ENCODE data around the gene ING5. TPM values are rescaled to one million over a fixed set of nuclear protein-coding genes. Genes with fewer than 3 reads are reported as not detected.

Gene ING5
- total RNA-seq, 3 donors from 2014 or later, result 24.6 to 52.3 (median 35.1) TPM

DNA sequence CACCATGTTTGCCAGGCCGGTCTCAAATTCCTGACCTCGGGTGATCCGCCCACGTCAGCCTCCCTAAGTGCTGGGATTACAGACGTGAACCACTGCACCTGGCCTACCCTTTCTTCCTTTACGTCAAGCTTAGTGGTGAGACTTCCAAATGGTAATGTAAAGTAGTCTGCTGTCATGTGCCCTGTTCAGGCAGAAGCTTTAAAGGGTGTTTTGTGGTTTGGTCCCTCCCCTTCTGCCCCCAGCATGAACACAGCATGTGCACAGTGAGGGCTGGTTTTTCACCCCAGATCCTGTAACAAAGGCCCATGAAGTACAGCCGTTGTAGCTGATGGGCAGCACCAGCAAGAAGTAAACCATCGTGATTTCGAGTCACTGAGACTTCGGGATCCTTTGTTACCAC is 12.5 kb upstream of the ING5 start:
- H3K4me3 ChIP-seq, result no peak overlapping the region
- intact Hi-C loops (cut with DNase I, micrococcal nuclease), result no loop called here
- DNase-seq (no peak), ATAC-seq (no peak)
- H3K4me1 ChIP-seq (ENCODE audit: low read depth), result peaks cover 28% of the 10 kb centered on the region
- TF ChIP-seq, protein P1, sequence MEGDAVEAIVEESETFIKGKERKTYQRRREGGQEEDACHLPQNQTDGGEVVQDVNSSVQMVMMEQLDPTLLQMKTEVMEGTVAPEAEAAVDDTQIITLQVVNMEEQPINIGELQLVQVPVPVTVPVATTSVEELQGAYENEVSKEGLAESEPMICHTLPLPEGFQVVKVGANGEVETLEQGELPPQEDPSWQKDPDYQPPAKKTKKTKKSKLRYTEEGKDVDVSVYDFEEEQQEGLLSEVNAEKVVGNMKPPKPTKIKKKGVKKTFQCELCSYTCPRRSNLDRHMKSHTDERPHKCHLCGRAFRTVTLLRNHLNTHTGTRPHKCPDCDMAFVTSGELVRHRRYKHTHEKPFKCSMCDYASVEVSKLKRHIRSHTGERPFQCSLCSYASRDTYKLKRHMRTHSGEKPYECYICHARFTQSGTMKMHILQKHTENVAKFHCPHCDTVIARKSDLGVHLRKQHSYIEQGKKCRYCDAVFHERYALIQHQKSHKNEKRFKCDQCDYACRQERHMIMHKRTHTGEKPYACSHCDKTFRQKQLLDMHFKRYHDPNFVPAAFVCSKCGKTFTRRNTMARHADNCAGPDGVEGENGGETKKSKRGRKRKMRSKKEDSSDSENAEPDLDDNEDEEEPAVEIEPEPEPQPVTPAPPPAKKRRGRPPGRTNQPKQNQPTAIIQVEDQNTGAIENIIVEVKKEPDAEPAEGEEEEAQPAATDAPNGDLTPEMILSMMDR (IDR thresholded peaks at IDR 0.05), result no peak
- no peaks in the 10 kb centered on the region for H3K9me3 ChIP-seq
- peaks cover 3% of the 10 kb centered on the region for H3K36me3 ChIP-seq (ENCODE audit: low read depth)

DNA sequence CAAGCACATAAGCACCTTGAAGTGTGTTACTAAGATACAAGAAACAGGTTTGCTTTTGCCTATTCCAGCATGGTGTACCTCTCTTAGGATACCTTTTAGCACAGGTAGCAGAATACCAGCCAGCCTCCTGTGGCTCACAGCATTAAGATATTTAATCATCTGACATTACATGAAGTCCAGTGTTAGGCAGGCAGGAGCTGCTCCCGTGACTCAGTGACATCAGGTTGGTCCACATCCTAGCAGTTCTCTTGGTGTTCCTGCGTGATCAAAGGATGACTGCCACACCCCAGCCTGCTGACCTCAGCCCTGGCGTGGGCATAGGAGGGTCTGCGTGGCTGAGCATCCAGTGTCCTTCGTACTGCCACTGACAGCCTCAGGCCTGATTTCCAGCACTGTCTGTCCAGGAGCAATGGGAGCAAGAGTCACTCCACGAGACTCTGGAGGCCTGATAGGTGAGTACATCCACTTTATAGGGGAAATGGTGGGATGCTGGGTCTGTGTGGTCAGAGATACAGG is 11.6 kb upstream of the ING5 start:
- no peak for DNase-seq
- ATAC-seq, result no peak
- H3K4me3 ChIP-seq, result no peak overlapping the region
- intact Hi-C loops (cut with DNase I, micrococcal nuclease), result no loop called here
- TF ChIP-seq, protein P1 (IDR thresholded peaks at IDR 0.05), result no peak
- peaks cover 28% of the 10 kb centered on the region for H3K4me1 ChIP-seq (ENCODE audit: low read depth)
- H3K9me3 ChIP-seq, result no peaks in the 10 kb centered on the region
- H3K36me3 ChIP-seq (ENCODE audit: low read depth), result peaks cover 3% of the 10 kb centered on the region

DNA sequence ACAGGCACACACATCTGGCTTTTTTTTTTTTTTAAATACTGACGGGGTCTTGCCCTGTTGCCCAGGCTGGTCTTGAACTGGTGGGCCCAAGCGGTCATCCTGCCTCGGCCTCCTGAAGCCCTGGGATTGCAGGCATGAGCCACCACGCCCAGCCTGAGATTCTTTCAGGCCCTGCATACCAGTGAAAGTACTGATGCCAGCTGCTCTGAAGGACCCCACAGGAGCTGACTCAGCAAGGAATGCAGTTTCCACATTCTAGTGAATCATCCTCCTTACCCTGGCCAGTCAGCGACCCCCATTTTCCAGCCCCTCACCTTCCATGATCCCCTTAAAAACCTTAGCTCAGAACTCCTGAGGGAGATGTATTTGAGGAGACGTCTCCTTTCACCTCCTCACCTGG is 9.4 kb upstream of the ING5 start:
- DNase-seq (no peak), ATAC-seq (no peak)
- H3K4me3 ChIP-seq, result no peak overlapping the region
- peaks cover 21% of the 10 kb centered on the region for H3K4me1 ChIP-seq (ENCODE audit: low read depth)
- intact Hi-C loops (cut with DNase I, micrococcal nuclease), result no loop called here
- H3K9me3 ChIP-seq, result no peaks in the 10 kb centered on the region
- TF ChIP-seq, protein P1 (IDR thresholded peaks at IDR 0.05), result no peak
- no peaks in the 10 kb centered on the region for H3K36me3 ChIP-seq (ENCODE audit: low read depth)

DNA sequence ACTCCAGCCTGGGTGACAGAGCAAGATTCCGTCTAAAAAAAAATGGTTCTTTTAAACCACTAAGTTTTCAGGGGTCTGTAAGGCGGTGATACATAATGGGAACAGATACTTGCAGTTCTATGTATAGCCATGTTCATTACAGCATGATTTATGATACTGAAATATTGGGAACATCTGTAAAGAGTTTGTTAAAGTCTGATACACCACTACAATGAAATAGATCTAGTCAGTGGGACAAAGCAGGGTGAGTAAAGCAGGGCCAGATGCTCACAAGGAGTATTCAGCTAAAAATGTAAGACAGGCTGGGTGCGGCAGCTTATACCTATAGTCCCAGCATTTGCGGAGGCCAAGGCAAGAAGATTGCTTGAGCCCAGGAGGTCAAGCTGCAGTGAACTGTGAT is 6.2 kb upstream of the ING5 start:
- ATAC-seq (no peak), DNase-seq (no peak)
- Histone ChIP-seq H3K4me3 (no peak overlapping the region), H3K9me3 (no peaks in the 10 kb centered on the region), H3K36me3 (ENCODE audit: low read depth) (no peaks in the 10 kb centered on the region), H3K4me1 (ENCODE audit: low read depth) (no peaks in the 10 kb centered on the region)
- TF ChIP-seq, protein P1 (IDR thresholded peaks at IDR 0.05), result no peak
- intact Hi-C loops (cut with DNase I, micrococcal nuclease), result no loop called here

DNA sequence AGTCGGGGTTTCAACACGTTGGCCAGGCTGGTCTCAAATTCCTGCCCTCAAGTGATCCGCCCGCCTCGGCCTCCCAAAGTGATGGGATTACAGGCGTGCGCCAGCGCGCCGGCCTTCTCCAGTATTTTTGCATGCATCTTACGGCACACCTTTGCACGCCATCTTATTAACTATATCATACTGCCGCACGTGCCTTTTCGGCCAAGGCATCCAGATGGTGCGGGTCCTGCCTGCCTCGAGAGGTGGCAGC is 765 bp upstream of the ING5 start:
- no peaks in the 10 kb centered on the region for H3K9me3 ChIP-seq
- intact Hi-C loops (cut with DNase I, micrococcal nuclease), result no loop called here
- H3K36me3 ChIP-seq (ENCODE audit: low read depth), result no peaks in the 10 kb centered on the region
- no peak for DNase-seq
- H3K4me3 ChIP-seq, result peak overlapping the region; percentile 50
- TF ChIP-seq, protein P1 (IDR thresholded peaks at IDR 0.05), result no peak
- H3K4me1 ChIP-seq (ENCODE audit: low read depth), result peaks cover 7% of the 10 kb centered on the region
- ATAC-seq, result no peak
